ENCODE results near the gene PANX2.
"Not testable (repeated sequence)": the region's sequence is repeated elsewhere in the genome, so short reads cannot be mapped to it uniquely, and the experiment has no call there.

Gene PANX2

DNA sequence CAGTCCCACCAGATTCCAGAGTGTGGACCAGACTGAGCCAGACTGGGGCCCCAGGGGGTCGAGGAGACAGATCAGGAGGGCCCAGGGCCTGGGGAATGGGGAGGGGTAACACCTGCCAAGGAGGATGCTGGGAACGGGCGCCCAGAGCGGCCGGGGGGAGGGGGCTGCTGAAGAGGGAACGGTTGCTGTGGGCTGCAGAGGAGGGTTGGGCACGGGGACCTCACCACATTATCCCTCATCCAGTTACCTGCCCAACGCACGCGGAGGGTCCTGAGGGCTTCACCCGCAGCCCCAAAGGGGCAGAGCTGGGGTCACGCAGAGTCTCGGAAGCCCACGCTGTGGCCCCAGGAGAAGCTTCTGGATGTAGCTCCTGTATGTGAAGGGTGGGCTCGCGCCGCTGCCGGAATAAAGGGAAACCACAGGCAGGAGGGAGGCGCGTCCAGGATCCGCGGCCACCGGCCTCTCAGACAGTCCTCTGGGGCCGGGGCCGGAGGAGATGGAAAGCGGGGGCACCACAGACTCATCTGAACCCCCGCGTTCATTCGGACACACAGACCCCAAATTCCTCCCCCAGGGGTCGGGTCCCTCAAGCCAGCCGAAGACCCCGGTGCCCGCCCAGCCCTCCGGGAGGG lies 29.4 kb downstream of the PANX2 start:
- DNase-seq (ENCODE audit: low read depth): no peak

DNA sequence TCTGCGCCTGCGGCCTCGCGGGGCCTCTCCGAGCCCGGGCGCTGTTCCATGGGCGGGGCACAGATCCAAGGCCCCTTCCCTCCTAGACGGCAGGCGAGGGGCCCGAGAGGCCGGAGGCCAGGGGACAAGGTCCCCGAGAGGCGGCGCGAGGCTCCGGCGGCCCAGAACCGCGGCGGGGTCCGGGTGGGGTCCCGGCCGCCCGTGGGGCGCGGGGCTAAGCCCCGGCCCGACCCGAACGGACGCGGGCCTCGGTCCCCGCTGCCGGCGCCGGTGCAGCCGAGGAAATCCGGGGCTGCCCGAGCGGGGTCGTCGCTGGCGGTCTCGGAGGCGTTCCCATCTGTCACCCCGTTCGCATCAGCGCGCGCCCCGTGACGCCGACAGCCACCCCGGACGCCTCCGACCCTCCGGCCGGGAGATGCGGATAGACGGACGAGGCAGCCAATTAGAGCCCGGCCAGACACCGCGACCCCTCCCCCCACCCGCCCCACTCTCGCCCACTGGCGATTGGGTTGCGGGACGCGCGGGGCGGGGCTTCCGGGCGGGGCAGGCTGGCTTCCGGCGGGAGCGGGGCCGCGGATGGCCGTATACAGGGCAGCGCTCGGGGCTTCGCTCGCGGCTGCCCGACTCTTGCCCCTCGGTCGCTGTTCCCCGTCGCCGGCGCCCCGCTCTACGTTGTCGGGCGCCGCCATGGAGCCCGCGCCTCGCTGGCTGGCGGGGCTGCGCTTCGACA lies 30.1 kb downstream of the PANX2 start, which contains the start of gene SELENOO:
SELENOO (plus strand) TSS at position 551 of the 730 bp plus-strand sequence; CDS start at position 577, 26 bp downstream.
- peak; percentile 87 for DNase-seq (ENCODE audit: low read depth)

DNA sequence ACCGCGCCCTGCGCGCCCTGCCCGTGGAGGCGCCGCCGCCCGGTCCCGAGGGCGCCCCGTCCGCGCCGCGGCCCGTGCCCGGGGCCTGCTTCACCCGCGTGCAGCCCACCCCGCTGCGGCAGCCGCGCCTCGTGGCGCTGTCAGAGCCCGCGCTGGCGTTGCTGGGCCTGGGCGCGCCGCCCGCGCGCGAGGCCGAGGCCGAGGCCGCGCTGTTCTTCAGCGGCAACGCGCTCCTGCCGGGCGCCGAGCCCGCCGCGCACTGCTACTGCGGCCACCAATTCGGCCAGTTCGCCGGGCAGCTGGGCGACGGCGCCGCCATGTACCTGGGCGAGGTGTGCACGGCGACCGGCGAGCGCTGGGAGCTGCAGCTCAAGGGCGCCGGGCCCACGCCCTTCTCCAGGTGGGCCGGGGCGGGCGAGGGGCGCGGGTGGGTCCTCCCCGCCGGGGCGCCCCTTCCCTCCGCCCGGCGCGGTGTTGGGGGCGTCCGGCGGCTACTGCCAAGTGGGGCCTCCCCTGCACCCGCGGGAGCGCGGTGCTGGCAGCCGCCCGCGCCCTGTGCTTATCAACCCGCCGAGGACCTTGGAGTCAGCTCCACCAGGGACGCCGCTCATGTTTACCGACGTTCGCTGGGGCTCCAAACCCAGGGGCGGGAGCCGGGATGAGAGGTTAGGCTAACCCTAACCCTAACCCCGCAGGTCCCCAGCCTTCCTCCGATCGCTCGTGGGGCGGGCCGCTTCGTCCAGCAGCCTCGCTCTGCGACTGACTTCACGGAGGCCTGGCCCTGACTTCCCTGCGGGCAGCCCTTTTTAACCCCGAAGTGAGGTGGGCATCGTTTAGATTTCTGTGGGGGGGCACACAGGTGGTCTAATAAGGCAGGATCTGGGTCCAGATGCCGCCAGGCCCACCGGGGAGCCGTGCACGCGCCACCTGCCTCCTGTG lies 30.9 kb downstream of the PANX2 start:
- no peak for DNase-seq (ENCODE audit: low read depth)

DNA sequence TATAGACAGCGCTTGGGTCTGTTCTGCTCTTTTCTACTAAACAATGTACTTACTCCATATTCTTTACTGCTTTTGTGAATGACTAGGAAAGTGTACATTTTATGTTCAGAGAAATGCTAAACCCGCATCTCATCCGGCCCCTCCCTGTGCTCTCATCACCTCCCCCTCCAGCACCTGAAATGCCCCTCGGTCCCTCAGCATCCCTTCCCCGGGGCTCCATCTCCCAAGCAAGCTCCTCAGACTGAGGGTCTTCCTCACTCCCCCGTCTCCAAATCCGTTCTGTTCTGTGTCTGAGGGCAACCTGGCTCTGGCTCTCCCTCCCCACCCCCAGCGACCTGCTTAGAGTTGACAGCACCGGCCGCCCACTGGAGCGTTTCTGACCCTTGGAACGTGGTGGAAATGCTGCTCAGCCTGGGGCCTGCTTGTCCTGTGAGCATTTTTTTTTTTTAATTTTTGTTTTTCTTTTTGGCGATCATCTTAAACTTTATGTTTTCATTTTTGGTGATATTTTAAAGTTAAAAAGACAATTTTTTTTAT lies 31.7 kb downstream of the PANX2 start:
- no peak for DNase-seq (ENCODE audit: low read depth)

DNA sequence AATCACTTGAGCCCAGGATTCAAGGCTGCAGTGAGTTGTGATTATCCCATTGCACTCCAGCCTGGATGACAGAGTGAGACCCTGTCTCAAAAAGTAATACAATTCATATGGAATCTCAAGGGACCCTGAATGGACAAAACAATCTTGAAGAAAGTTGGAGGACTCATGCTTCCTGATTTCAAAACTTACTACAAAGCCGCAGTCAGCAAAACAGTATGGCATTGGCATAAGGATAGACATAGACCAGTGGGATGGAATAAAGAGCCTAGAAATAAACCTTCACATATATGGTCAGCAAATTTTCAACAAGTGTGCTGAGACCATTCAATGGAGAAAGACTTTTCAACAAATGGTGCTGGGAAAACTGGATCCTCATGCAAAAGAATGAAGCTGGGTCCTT lies 32.8 kb downstream of the PANX2 start:
- no peak for DNase-seq (ENCODE audit: low read depth)

DNA sequence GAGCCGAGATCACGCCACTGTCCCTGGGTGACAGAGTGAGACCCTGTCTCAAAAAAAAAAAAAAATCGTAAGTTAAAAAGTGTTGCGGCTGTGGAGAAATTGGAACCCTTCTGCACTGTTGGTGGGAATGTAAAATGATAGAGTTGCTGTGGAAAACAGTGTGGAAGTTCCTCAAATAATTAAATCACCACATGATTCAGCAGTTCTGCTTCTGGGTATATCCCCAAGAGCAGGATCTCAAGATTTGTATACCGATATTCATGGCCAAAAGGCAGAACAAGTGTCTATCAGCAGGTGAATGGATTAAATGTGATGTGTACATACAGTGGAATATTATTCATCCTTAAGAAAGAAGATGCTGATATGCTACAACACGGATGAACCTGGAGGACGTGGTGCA lies 34.0 kb downstream of the PANX2 start:
- DNase-seq (ENCODE audit: low read depth): no peak

DNA sequence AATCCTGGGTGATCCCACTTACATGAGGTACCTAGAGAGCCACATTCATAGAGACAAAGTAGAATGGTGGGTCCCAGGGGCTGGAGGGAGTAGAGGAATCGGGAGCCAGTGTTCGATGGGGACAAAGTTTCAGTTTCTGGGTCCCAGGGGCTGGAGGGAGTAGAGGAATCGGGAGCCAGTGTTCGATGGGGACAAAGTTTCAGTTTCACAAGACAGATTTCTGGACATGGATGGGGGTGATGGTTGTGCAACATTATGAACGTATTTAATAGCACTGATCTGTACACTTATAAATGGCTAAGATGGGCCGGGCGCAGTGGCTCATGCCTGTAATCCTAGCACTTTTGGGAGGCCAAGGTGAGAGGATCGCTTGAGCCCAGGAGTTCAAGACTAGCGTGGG lies 34.5 kb downstream of the PANX2 start:
- DNase-seq (ENCODE audit: low read depth): not testable (repeated sequence)

DNA sequence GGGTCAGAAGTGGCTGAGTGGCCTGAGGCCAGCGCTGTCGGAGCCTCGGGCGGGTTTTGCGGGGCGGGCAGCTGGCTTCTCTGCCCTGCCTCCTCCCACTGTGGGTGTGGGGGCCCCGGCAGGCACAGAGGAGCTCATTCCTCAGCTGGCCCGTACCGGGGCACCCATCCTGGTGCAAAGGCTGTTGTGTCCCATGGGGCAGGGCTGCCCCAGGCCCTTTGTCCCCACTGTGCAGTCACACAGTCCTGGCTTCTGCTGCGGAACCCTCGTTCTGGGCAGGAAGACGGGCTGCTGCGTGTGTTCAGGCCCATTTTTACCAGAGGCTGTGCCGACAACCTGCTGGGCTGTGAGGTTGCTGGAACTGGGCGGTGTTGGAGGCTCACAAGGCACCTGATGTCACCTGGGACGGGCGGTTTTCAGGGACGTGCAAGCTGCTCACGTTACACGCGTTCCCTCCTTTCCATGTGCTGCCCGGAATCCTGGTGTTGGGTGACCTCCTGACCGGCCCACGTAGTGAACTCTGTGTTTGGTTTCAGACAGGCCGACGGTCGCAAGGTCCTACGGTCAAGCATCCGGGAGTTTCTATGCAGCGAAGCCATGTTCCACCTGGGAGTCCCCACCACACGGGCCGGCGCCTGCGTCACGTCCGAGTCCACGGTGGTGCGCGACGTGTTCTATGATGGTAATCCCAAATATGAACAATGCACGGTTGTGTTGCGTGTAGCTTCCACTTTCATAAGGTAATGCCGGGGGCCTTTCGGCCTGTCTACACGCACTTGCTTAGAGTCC lies 35.4 kb downstream of the PANX2 start:
- no peak for DNase-seq (ENCODE audit: low read depth)

DNA sequence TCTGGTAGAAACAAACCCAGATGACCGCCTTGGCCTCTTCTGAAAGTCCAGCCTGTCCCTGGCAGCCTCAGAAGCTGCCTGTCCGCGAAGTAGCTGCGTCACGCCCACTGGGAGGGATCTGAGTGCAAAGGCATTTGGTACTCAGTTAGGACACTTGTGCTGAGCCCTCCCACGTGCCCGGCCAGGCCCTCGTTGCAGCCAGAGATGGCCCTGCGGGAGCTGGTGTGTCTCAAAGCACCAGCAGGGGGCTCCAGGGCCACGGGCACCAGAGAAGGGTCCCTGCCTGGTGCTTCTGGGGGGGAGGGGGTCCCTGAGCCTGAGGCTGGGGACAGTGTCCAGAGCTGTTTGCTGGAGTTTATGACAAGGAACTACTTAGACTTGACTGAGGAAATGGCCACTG lies 36.1 kb downstream of the PANX2 start:
- DNase-seq (ENCODE audit: low read depth): no peak

DNA sequence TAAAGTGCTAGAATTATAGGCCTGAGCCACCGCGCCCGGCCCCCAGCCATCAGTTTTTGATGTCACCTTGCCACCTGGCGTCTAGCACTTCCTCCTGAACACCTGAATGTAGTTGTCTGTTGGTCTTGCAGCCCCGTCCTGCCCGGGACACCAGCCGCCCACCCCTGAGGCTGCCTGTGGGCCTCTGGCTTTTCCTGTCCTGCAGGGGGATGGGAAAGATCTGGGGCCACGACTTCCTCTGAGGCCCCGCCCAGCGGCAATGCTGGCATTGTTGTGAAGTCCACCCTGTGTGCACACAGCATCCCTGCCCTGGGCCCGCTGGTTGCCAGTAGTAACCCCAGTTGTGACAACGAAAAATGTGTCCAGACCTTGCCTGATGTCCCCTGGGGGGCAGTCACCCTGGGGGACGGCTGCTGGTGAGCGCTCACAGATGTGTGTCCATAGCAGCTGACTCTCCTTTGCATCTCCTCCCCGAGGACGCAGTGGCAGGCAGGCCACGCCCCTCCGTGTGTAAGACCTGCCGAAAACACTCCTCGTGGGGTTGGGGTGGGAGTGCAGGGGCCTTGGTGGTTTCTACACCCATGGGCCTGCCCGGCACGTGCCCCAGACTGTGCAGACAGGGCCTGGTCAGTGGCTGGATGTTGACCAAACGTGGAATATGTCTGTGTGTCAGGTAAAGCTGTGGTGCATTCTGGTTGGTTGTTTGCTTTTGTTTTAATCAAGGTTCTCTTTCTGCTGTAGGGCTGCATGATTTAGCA lies 37.0 kb downstream of the PANX2 start:
- DNase-seq (ENCODE audit: low read depth): no peak

DNA sequence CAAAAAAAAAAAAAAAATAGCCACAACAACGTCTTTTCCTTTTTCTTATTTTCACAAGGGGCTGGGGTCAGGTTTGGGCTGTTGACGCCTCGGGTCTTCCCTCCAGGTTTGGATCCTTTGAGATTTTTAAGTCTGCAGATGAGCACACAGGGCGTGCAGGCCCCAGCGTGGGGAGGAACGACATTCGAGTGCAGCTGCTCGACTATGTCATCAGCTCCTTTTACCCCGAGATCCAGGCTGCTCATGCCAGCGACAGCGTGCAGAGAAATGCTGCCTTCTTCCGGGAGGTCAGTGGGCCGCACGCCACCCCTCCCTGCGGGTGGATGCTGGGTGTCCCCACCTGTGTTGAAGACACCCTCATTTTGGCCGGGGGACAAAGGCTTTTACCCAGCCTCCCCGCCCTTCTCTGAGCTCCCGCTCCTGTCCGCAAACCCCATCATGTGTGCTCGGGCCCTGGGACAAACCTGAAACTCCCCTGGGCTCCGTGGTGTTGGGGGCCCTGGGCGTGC lies 38.0 kb downstream of the PANX2 start:
- DNase-seq (ENCODE audit: low read depth): no peak

DNA sequence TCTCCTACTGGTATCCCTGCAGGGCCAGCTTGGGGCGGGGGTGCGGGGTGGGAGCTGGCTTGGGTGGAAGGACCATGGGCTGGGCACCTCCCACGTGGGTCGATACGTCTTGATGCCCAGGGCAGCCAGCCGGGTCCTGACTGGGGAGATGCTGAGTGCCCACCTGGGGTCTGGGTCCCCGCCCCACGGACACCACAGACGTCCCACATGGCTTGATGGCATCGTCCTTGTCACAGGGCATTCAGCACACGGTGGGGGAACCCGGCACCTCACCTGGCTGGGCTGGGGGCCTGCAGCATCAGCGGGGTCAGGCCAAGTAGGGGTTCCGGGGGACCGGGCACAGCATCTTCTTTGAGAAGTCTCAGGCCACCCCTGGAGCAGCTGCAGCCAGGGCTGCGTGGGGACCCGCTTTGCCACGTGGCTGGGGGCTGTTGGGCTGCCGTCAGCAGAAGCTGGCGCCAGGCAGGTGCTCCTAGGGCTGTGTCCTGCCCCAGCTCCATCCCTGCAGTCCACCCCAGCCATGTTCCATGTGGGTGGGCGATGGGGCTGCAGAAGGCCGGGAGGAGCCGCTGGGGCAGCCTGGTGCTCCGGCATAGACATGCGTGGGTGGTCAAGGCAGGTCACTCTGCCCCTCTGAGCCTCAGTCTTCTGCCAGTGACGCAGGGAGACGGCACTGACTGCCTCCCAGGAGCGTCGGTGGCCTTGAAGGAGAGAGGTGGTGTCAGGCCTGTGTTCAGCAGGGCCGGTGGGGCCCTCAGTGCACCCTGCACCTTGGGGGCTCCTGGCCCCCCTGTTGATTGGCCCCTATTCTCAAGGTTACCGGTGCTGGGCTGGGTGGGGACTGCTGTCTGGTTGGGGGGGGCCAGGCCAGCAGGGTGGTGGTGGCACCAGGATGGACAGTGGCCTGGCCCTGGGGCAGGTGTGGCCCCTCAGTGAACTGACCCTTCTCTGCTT lies 38.7 kb downstream of the PANX2 start:
- no peak for DNase-seq (ENCODE audit: low read depth)

DNA sequence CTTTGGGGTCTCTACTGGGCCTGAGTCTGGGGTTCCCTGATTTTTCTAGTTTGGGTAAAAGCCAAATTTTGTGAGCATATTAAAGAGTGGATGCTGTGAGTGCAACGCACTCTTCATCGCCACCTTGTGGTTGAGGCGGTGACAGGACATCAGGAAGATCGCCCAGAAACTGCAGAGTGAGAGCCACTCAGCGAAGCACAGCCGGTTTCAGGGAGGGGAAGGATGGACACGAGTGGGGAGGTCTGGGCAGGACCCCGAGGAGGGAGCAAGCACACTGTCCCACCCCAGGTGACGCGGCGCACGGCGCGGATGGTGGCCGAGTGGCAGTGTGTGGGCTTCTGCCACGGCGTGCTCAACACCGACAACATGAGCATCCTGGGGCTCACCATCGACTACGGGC lies 39.4 kb downstream of the PANX2 start:
- DNase-seq (ENCODE audit: low read depth): peak; percentile 49

DNA sequence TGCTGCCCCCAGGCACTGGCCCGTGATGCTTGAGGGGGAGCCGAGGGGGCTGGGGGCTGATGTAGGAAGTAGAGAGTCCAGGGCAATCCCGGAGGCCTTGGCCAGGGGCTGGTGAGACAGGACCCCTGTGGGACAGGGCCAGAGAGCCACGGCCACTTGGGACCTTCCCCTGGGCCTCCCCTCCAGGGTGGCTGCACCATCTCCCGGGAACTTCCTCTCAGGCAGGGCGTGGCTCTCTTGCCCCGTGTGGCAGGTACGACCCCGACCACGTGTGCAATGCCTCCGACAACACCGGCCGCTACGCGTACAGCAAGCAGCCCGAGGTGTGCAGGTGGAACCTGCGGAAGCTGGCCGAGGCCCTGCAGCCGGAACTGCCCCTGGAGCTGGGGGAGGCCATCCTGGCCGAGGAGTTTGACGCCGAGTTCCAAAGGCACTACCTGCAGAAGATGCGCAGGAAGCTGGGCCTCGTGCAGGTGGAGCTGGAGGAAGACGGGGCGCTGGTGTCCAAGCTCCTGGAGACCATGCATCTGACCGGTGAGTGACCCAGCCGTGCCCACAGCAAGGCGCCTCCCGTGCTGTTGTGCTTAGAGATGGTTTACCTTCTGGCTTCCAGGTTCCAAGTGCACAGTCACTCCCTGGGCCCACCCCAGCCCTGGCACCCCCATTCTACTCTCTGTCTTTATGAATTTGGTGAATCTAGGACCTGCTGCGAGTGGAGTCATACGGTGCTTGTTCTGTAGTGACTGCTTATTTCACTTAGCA lies 40.0 kb downstream of the PANX2 start:
- no peak for DNase-seq (ENCODE audit: low read depth)

DNA sequence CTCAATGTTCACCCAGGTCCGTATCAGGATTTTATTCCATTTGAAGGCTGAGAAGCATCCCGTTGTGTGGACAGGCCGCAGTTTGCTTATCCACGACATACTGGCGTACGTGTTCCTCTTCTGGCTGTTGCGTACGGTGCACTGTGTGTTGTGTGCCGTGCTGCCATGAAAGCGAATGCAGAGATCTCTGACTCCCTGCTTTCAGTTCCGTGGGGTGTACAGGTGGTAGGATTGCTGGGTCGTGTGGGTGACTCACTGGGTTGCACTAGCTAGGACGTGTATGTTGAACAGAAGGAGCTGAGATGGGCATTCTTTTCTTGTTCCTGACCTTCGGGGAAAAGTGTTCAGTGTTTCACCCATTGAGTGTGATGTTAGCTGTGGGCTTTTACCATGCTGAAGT lies 40.6 kb downstream of the PANX2 start:
- no peak for DNase-seq (ENCODE audit: low read depth)

DNA sequence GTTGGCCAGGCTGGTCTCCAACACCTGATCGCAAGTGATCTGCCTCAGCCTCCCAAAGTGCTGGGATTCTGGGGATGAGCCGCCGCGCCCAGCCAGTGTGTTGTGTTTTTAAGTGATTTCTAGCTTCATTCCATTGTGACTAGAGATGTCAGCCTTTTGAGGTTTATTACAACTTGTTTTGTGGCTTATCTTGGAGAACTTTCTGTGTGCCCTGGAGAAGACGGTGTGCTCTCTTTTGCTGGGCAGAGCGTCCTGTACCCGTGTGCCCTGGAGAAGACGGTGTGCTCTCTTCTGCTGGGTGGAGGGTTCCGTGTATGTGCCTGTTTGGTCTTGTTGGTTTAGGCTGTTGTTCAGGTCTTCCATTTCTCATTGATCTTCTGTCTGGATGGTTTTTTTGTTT lies 42.7 kb downstream of the PANX2 start:
- no peak for DNase-seq (ENCODE audit: low read depth)

DNA sequence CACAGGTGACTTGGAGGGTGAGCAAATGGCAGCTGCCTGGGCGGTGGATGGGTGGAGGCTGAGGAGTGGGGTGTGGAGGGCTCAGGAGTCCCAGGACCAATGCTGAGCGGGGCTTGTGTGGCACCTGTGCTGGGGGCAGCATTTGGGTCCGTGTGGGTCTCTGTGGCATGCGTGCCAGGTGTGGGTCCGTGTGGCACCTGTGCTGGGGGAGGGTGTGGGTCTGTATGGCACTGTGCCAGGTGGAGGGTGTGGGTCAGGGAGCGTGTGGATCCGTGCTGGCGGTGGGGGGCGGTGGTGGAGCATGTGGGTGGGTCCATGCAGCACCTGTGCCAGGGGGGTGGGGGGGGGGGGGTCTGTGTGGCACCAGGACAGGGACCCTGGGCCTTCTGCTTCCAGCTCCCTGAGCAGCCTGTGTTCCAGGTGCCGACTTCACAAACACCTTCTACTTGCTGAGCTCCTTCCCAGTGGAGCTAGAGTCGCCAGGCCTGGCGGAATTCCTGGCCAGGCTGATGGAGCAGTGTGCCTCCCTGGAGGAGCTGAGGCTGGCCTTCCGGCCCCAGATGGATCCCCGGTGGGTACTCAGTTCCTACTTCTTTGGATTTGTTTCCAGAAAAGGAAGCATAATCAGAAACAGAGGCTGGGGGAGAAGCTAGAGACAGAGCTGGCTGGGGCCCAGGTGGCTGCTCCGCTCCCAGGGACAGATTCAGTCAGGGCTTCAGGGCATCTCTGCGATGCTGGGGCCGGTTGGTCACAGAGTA lies 44.9 kb downstream of the PANX2 start:
- no peak for DNase-seq (ENCODE audit: low read depth)
